Tibial nerve (tissue), 4 donors: ENCODE measurements around the gene ARMC7. TPM values are rescaled to one million over a fixed set of nuclear protein-coding genes. Genes with fewer than 3 reads are reported as not detected.

Source experiments
- DNase-seq, 2 donors: peaks; one replicate each; pipeline ENCODE4 v3.0.0-alpha.2; 2019; ENCODE audit warnings: low spot score in 2 of 2
- H3K27ac ChIP-seq, 4 donors: fragments of 200-600 bp; sonication (generic) in 3 of 4; one replicate each; pipeline ENCODE4 v1.5.1; 2017 to 2019; ENCODE audit warnings: mild to moderate bottlenecking in 1 of 4
- H3K27me3 ChIP-seq, 2 donors: fragments of 200-600 bp; sonication (generic) in 1 of 2; one replicate each; pipeline versions ENCODE4 v1.5.1 to v1.6.0; 2017 to 2019
- H3K36me3 ChIP-seq, 3 donors: fragments of 200-600 bp; sonication (generic); one replicate each; pipeline ENCODE4 v1.5.1; 2018 to 2019
- H3K4me1 ChIP-seq, 4 donors: fragments of 200-600 bp; sonication (generic) in 3 of 4; one replicate each; pipeline ENCODE4 v1.5.1; 2017 to 2019
- H3K4me3 ChIP-seq, 4 donors: fragments of 200-600 bp; sonication (generic) in 3 of 4; one replicate each; pipeline ENCODE4 v1.5.1; 2017 to 2019; ENCODE audit warnings: mild to moderate bottlenecking in 1 of 4, moderate library complexity in 1 of 4
- H3K9me3 ChIP-seq, 4 donors: fragments of 200-600 bp; sonication (generic) in 3 of 4; one replicate each; pipeline ENCODE4 v1.5.1; 2017 to 2019
- CTCF ChIP-seq, 5 experiments: fragments of 200-600 bp in 3 of 5; fragments of 450-650 bp in 2 of 5; sonication (generic) in 3 of 5; IDR thresholded peaks; one replicate each; pipeline ENCODE4 v1.5.1; 2016 to 2019; ENCODE audit warnings: antibody characterized with exemption in 5 of 5, mild to moderate bottlenecking in 3 of 5, moderate library complexity in 2 of 5
- EP300 ChIP-seq, 2 donors: sonication (generic); formaldehyde crosslinking; IDR thresholded peaks; one replicate each; pipeline ENCODE4 v1.6.1; 2017; ENCODE audit warnings: antibody characterized with exemption in 2 of 2, mild to moderate bottlenecking in 1 of 2
- POLR2A ChIP-seq, 2 donors: fragments of 450-650 bp; IDR thresholded peaks; one replicate each; pipeline ENCODE4 v1.6.1; 2017; ENCODE audit warnings: antibody characterized with exemption in 2 of 2, mild to moderate bottlenecking in 2 of 2, moderate library complexity in 2 of 2
- WGBS, 2 donors: methylation state at CpG; one replicate each; pipeline ENCODE4 v1.1.5; 2018; 5-methylcytosine and 5-hydroxymethylcytosine counted together
- total RNA-seq, 4 donors: library from RNA; depleted of rRNA; stranded (reverse); fragments of >200 nt; gene quantifications; one replicate each; pipeline ENCODE4 v1.1.0, GENCODE V29; 2016

ARMC7 gene
- total RNA-seq, 4 donors from 2014 or later: 4.2 to 12.0 (median 8.3) TPM

- H3K27me3 ChIP-seq: no peaks in the 10 kb centered on the region
- peaks cover 0 to 11% (median 0%) of the 10 kb centered on the region in 3 donors for H3K36me3 ChIP-seq
- no peaks in the 10 kb centered on the region for H3K9me3 ChIP-seq
- H3K4me1 ChIP-seq: peaks cover 0 to 58% (median 23%) of the 10 kb centered on the region in 4 donors
- TF ChIP-seq CTCF (IDR thresholded peaks at IDR 0.05) (no peak), POLR2A (IDR thresholded peaks at IDR 0.05) (no peak), EP300 (IDR thresholded peaks at IDR 0.05) (no peak)
- H3K4me3 ChIP-seq: peak overlapping the region; percentile 30 to 75 (median 57)
- no peak for DNase-seq
- 47% methylated on average over 19 of the region's 19 CpGs for WGBS, 2 donors
- peak overlapping the region; percentile 62 to 94 (median 90) for H3K27ac ChIP-seq
These were observed 5.0 kb downstream of the ARMC7 start for GRCh38 chr17:75114552-75115314.

GRCh38 chr17:75115555-75115954, 5.8 kb downstream of the ARMC7 start:
- no peak for TF ChIP-seq CTCF (IDR thresholded peaks at IDR 0.05)
- no peak for TF ChIP-seq POLR2A (IDR thresholded peaks at IDR 0.05)
- no peak for TF ChIP-seq EP300 (IDR thresholded peaks at IDR 0.05)
- Histone ChIP-seq H3K36me3 (peaks cover 0 to 17% (median 0%) of the 10 kb centered on the region in 3 donors), H3K9me3 (no peaks in the 10 kb centered on the region), H3K27ac (peak overlapping the region in 1 of 4 donors; percentile 94), H3K27me3 (no peaks in the 10 kb centered on the region), H3K4me1 (peaks cover 0 to 58% (median 21%) of the 10 kb centered on the region in 4 donors), H3K4me3 (no peak overlapping the region)
- DNase-seq: no peak

GRCh38 chr17:75116737-75117136, 7.0 kb downstream of the ARMC7 start:
- DNase-seq: no peak
- Histone ChIP-seq H3K4me3 (no peak overlapping the region), H3K9me3 (no peaks in the 10 kb centered on the region), H3K4me1 (peaks cover 0 to 46% (median 14%) of the 10 kb centered on the region in 4 donors), H3K36me3 (peaks cover 0 to 24% (median 0%) of the 10 kb centered on the region in 3 donors), H3K27me3 (no peaks in the 10 kb centered on the region), H3K27ac (no peak overlapping the region)
- TF ChIP-seq EP300 (IDR thresholded peaks at IDR 0.05): no peak
- no peak for TF ChIP-seq POLR2A (IDR thresholded peaks at IDR 0.05)
- TF ChIP-seq CTCF (IDR thresholded peaks at IDR 0.05): no peak
- WGBS, 2 donors: 64 to 70% methylated on average over 9 of the region's 9 CpGs

- no peak for DNase-seq
- no peak for TF ChIP-seq CTCF (IDR thresholded peaks at IDR 0.05)
- no peak for TF ChIP-seq EP300 (IDR thresholded peaks at IDR 0.05)
- TF ChIP-seq POLR2A (IDR thresholded peaks at IDR 0.05): no peak
These were observed 8.5 kb downstream of the ARMC7 start for GRCh38 chr17:75118307-75118706.

More at GRCh38 chr17:75118307-75118706, 8.5 kb downstream of the ARMC7 start:
- 89 to 93% methylated on average over 14 of the region's 14 CpGs for WGBS, 2 donors
- H3K36me3 ChIP-seq: peaks cover 0 to 18% (median 0%) of the 10 kb centered on the region in 3 donors
- peaks cover 0 to 40% (median 14%) of the 10 kb centered on the region in 4 donors for H3K4me1 ChIP-seq
- H3K4me3 ChIP-seq: no peak overlapping the region
- no peaks in the 10 kb centered on the region for H3K9me3 ChIP-seq
- peak overlapping the region in 1 of 4 donors; percentile 40 for H3K27ac ChIP-seq
- H3K27me3 ChIP-seq: no peaks in the 10 kb centered on the region
